Neural cell (in vitro differentiated cells): Measurements from ENCODE around the gene FSTL5. TPM values are rescaled to one million over a fixed set of nuclear protein-coding genes. Genes with fewer than 3 reads are reported as not detected.

ENCODE experiments used
- H2AFZ ChIP-seq: fragments of 200-600, 300-800 bp; sonication (generic), shearing (Covaris generic); 2 replicates; pipeline ENCODE4 v1.6.0; 2014; ENCODE audit warnings: low read depth, mild to moderate bottlenecking, antibody characterized with exemption, low read length, moderate library complexity
- H3F3A ChIP-seq: fragments of 200-600 bp; shearing (Covaris generic); 2 replicates; pipeline ENCODE4 v1.6.1; 2016; ENCODE audit warnings: mild to moderate bottlenecking, moderate library complexity, mixed read lengths, antibody characterized with exemption, low read length; ENCODE audit not compliant: insufficient read depth, poor library complexity, severe bottlenecking
- H3K27ac ChIP-seq: fragments of 200-600, 300-800 bp; sonication (generic), shearing (Covaris generic); 2 replicates; pipeline ENCODE4 v1.5.1; 2014; ENCODE audit warnings: mild to moderate bottlenecking, low read length, moderate library complexity
- H3K27me3 ChIP-seq: fragments of 300-800, 200-600 bp; sonication (generic), shearing (Covaris generic); 2 replicates; pipeline ENCODE4 v1.6.0; 2014; ENCODE audit warnings: mild to moderate bottlenecking, low read depth, low read length, moderate library complexity; ENCODE audit not compliant: insufficient read depth
- H3K36me3 ChIP-seq: fragments of 300-800, 200-600 bp; sonication (generic), shearing (Covaris generic); 2 replicates; pipeline ENCODE4 v1.5.1; 2014; ENCODE audit warnings: mild to moderate bottlenecking, antibody characterized with exemption, low read length, moderate library complexity; ENCODE audit not compliant: insufficient read depth
- H3K4me2 ChIP-seq: fragments of 300-800, 200-600 bp; sonication (generic), shearing (Covaris generic); 2 replicates; pipeline ENCODE4 v1.6.0; 2014; ENCODE audit warnings: mild to moderate bottlenecking, low read length
- H3K4me3 ChIP-seq: fragments of 300-800, 200-600 bp; sonication (generic), shearing (Covaris generic); 2 replicates; pipeline ENCODE4 v1.5.1; 2014; ENCODE audit warnings: mild to moderate bottlenecking, low read length, moderate library complexity
- H3K79me2 ChIP-seq: fragments of 200-600 bp; shearing (Covaris generic); replicated peaks from 2 replicates; pipeline ENCODE4 v1.6.0; 2014; ENCODE audit warnings: mild to moderate bottlenecking, low read length, moderate library complexity; ENCODE audit not compliant: insufficient read depth
- H3K9ac ChIP-seq: fragments of 300-800, 200-600 bp; sonication (generic), shearing (Covaris generic); 2 replicates; pipeline ENCODE4 v1.6.1; 2016; ENCODE audit warnings: mild to moderate bottlenecking, low read length, mixed read lengths
- H3K9me2 ChIP-seq: fragments of 200-600 bp; shearing (Covaris generic); 2 replicates; pipeline ENCODE4 v1.6.1; 2016; ENCODE audit warnings: mild to moderate bottlenecking, low read length, mixed read lengths; ENCODE audit not compliant: insufficient read depth
- H3K9me3 ChIP-seq: fragments of 200-600, 300-800 bp; sonication (generic), shearing (Covaris generic); 2 replicates; pipeline ENCODE4 v1.6.1; 2016; ENCODE audit warnings: mild to moderate bottlenecking, mixed run types, low read length, moderate library complexity, mixed read lengths
- H4K20me1 ChIP-seq: fragments of 200-600 bp; shearing (Covaris generic); 2 replicates; pipeline ENCODE4 v1.6.1; 2016; ENCODE audit warnings: mild to moderate bottlenecking, mixed run types; ENCODE audit not compliant: insufficient read depth
- EP300 ChIP-seq: fragments of 450-650 bp; conservative IDR thresholded peaks from 2 replicates; pipeline ENCODE4 v1.6.1; 2014; ENCODE audit warnings: antibody characterized with exemption, mild to moderate bottlenecking, moderate library complexity; ENCODE audit not compliant: poor library complexity, severe bottlenecking
- EZH2 ChIP-seq: fragments of 200-600, 300-800 bp; shearing (Covaris generic), sonication (generic); IDR thresholded peaks from 2 replicates; pipeline ENCODE4 v1.6.1; 2014; ENCODE audit warnings: antibody characterized with exemption, low read length, borderline replicate concordance, mild to moderate bottlenecking; ENCODE audit not compliant: insufficient read depth, poor library complexity, severe bottlenecking
- MXI1 ChIP-seq: fragments of 450-650 bp; conservative IDR thresholded peaks from 2 replicates; pipeline ENCODE4 v1.6.1; 2014; ENCODE audit warnings: antibody characterized with exemption, mild to moderate bottlenecking; ENCODE audit not compliant: poor library complexity, severe bottlenecking
- POLR2AphosphoS5 ChIP-seq: IDR thresholded peaks from 2 replicates; pipeline ENCODE4 v1.6.1; 2012
- RAD21 ChIP-seq: fragments of 450-650 bp; conservative IDR thresholded peaks from 2 replicates; pipeline ENCODE4 v1.6.1; 2014; ENCODE audit warnings: antibody characterized with exemption, mild to moderate bottlenecking, moderate library complexity
- SMC3 ChIP-seq: fragments of 450-650 bp; conservative IDR thresholded peaks from 2 replicates; pipeline ENCODE4 v1.6.1; 2014; ENCODE audit warnings: antibody characterized with exemption, mild to moderate bottlenecking, moderate library complexity; ENCODE audit not compliant: poor library complexity
- TAF1 ChIP-seq: IDR thresholded peaks from 2 replicates; pipeline ENCODE4 v1.6.1; 2012; ENCODE audit warnings: low read depth
- polyA plus RNA-seq: library from polyadenylated mRNA; depleted of rRNA; stranded (reverse); fragments of >200 nt; gene quantifications from 2 replicates; pipeline ENCODE4 v1.2.3, GENCODE V29; 2014
- TF ChIP-seq, protein P1 (sequence below): fragments of 450-650 bp; IDR thresholded peaks from 2 replicates; pipeline ENCODE4 v1.5.1; 2014; ENCODE audit warnings: antibody characterized with exemption, mild to moderate bottlenecking, moderate library complexity; ENCODE audit not compliant: poor library complexity, severe bottlenecking
- TF ChIP-seq, protein P2 (sequence below): IDR thresholded peaks from 2 replicates; pipeline ENCODE4 v1.6.1; 2012; ENCODE audit warnings: borderline replicate concordance

Gene FSTL5
- polyA plus RNA-seq, 1 donor from 2014 or later: 6.8 TPM

DNA sequence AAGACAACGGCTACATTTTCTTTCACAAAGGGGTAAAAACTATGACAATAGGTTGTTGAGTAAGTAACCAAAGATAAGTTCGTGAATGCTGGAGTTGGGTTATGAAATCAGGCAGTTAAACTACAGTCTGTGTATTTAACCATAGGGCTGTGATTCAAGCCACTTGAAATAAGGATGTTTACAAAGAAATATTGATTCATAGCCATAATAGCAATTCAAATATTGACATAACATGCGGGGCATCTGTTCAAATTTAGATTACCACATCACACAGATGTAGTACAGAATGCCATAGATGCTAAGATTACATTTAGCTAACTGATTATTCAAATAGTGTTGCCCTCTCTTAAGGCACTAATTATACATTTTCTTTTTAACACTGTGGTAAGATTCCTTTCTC is 364.1 kb downstream of the FSTL5 start:
- no peak for TF ChIP-seq MXI1
- TF ChIP-seq SMC3: no peak
- H3K9me2 ChIP-seq: no peaks in the 10 kb centered on the region

DNA sequence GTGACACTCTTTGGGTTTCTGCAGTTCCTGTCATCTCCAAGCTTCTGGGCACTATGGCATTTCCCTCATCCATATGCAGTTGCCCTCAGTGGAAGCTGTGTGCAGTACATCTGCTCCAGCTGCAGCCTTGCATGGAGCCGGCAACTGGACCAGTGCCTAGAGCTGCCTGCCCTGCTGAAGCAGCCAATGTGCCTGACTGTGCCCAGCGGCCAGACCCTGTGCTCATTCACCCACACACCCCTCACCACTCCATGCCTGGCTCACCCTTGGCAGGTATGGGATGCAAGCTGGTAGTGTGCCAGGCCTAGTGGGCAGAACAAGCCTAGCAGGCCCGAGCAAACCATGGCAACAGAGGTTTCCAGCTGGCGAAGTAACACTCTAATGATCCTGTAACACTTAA is 370.8 kb downstream of the FSTL5 start:
- Histone ChIP-seq H3F3A (no peaks in the 10 kb centered on the region), H2AFZ (no peak overlapping the region), H3K79me2 (no peaks in the 10 kb centered on the region), H3K4me2 (no peak overlapping the region), H3K27ac (no peak overlapping the region), H3K9ac (no peak overlapping the region), H4K20me1 (no peaks in the 10 kb centered on the region), H3K27me3 (no peaks in the 10 kb centered on the region), H3K9me2 (peaks cover 4% of the 10 kb centered on the region), H3K4me3 (no peak overlapping the region), H3K36me3 (no peaks in the 10 kb centered on the region), H3K9me3 (no peaks in the 10 kb centered on the region)
- TF ChIP-seq, protein P1, sequence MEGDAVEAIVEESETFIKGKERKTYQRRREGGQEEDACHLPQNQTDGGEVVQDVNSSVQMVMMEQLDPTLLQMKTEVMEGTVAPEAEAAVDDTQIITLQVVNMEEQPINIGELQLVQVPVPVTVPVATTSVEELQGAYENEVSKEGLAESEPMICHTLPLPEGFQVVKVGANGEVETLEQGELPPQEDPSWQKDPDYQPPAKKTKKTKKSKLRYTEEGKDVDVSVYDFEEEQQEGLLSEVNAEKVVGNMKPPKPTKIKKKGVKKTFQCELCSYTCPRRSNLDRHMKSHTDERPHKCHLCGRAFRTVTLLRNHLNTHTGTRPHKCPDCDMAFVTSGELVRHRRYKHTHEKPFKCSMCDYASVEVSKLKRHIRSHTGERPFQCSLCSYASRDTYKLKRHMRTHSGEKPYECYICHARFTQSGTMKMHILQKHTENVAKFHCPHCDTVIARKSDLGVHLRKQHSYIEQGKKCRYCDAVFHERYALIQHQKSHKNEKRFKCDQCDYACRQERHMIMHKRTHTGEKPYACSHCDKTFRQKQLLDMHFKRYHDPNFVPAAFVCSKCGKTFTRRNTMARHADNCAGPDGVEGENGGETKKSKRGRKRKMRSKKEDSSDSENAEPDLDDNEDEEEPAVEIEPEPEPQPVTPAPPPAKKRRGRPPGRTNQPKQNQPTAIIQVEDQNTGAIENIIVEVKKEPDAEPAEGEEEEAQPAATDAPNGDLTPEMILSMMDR: no peak
- TF ChIP-seq POLR2AphosphoS5 (no peak), RAD21 (no peak), EZH2 (no peak), TAF1 (no peak), SMC3 (no peak), EP300 (no peak), MXI1 (no peak)
- TF ChIP-seq, protein P2, sequence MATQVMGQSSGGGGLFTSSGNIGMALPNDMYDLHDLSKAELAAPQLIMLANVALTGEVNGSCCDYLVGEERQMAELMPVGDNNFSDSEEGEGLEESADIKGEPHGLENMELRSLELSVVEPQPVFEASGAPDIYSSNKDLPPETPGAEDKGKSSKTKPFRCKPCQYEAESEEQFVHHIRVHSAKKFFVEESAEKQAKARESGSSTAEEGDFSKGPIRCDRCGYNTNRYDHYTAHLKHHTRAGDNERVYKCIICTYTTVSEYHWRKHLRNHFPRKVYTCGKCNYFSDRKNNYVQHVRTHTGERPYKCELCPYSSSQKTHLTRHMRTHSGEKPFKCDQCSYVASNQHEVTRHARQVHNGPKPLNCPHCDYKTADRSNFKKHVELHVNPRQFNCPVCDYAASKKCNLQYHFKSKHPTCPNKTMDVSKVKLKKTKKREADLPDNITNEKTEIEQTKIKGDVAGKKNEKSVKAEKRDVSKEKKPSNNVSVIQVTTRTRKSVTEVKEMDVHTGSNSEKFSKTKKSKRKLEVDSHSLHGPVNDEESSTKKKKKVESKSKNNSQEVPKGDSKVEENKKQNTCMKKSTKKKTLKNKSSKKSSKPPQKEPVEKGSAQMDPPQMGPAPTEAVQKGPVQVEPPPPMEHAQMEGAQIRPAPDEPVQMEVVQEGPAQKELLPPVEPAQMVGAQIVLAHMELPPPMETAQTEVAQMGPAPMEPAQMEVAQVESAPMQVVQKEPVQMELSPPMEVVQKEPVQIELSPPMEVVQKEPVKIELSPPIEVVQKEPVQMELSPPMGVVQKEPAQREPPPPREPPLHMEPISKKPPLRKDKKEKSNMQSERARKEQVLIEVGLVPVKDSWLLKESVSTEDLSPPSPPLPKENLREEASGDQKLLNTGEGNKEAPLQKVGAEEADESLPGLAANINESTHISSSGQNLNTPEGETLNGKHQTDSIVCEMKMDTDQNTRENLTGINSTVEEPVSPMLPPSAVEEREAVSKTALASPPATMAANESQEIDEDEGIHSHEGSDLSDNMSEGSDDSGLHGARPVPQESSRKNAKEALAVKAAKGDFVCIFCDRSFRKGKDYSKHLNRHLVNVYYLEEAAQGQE: no peak

More for the DNA sequence above, 364.1 kb downstream of the FSTL5 start:
- no peak overlapping the region for H3K9ac ChIP-seq
- H4K20me1 ChIP-seq: no peaks in the 10 kb centered on the region
- no peak overlapping the region for H3K4me3 ChIP-seq
- H3K27ac ChIP-seq: peak overlapping the region; percentile 0
- no peak overlapping the region for H2AFZ ChIP-seq
- no peaks in the 10 kb centered on the region for H3K27me3 ChIP-seq
- no peaks in the 10 kb centered on the region for H3K36me3 ChIP-seq
- H3K4me2 ChIP-seq: peak overlapping the region; percentile 2
- H3K9me3 ChIP-seq: no peaks in the 10 kb centered on the region
- no peaks in the 10 kb centered on the region for H3K79me2 ChIP-seq
- no peaks in the 10 kb centered on the region for H3F3A ChIP-seq
